GM13976 (cell line): Measurements from ENCODE around the gene GPATCH4.

ENCODE experiments used
- DNase-seq: peaks from one replicate; pipeline ENCODE4 v3.0.0; 2012; ENCODE audit warnings: low spot score
- in situ Hi-C: fragments of 300-500 bp; cut with MboI; formaldehyde crosslinking; loops from one replicate; pipeline ENCODE4 v1.12.0; 2022; ENCODE audit warnings: low sequenced_read_pairs, mixed read lengths, inconsistent platforms; ENCODE audit not compliant: unreplicated experiment
- TF ChIP-seq, protein P1 (sequence below): IDR thresholded peaks from 2 replicates; pipeline ENCODE4 v1.5.1; 2012; ENCODE audit warnings: borderline replicate concordance, mild to moderate bottlenecking; ENCODE audit not compliant: insufficient read depth; ENCODE audit errors: extremely low read depth, missing control alignments, control extremely low read depth

The GPATCH4 gene

GRCh38 chr1:156598125-156598524, 3.2 kb downstream of the GPATCH4 start:
- TF ChIP-seq, protein P1, sequence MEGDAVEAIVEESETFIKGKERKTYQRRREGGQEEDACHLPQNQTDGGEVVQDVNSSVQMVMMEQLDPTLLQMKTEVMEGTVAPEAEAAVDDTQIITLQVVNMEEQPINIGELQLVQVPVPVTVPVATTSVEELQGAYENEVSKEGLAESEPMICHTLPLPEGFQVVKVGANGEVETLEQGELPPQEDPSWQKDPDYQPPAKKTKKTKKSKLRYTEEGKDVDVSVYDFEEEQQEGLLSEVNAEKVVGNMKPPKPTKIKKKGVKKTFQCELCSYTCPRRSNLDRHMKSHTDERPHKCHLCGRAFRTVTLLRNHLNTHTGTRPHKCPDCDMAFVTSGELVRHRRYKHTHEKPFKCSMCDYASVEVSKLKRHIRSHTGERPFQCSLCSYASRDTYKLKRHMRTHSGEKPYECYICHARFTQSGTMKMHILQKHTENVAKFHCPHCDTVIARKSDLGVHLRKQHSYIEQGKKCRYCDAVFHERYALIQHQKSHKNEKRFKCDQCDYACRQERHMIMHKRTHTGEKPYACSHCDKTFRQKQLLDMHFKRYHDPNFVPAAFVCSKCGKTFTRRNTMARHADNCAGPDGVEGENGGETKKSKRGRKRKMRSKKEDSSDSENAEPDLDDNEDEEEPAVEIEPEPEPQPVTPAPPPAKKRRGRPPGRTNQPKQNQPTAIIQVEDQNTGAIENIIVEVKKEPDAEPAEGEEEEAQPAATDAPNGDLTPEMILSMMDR, result no peak
- no peak for DNase-seq
- in situ Hi-C loops, result no loop called here

DNA sequence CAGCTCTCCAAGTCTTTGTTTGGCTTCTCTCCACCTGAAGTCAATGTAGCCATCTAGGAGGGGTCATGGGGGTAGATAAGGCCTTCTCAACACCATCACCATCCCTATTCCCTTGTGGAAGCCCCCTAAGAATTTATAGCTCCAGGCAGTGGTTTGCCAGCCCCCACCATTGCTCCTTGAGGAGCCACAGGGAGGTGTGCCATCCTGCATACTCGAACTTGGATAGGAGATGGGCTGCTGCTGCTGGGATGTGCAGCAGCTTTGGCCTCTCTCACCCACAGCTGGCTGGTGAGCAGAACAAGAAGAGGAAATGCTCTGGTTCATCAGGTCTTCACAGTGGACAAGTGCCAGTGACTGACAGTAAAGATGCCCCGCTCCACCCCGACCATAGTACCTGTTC, 4.9 kb downstream of the GPATCH4 start:
- no peak for DNase-seq
- in situ Hi-C loops, result no loop called here
- TF ChIP-seq, protein P1, result no peak

GRCh38 chr1:156595016-156595415, 6.3 kb downstream of the GPATCH4 start:
- TF ChIP-seq, protein P1, result no peak
- in situ Hi-C loops, result no loop called here
- DNase-seq, result no peak

GRCh38 chr1:156594190-156594589, 7.1 kb downstream of the GPATCH4 start:
- in situ Hi-C loops, result no loop called here

DNA sequence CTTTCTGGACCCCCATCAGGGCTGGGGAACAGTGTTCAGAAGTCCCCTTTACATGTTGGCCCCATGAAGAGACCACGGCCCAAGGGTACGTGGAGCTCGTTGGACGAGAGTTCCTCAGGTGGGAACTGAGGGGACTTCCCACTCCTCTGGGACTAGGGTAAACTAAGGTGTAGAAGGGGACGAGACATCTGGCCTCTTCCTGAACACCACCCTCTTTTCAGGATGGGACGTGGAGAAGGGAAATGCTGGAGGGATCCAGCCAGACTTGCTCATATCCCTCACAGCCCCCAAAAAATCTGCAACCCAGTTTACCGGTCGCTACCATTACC, 7.7 kb downstream of the GPATCH4 start:
- no peak for DNase-seq
- TF ChIP-seq, protein P1, result no peak
- in situ Hi-C loops, result no loop called here

More at GRCh38 chr1:156594190-156594589, 7.1 kb downstream of the GPATCH4 start:
- no peak for DNase-seq
- TF ChIP-seq, protein P1, result no peak

GRCh38 chr1:156592910-156593660, 8.2 kb downstream of the GPATCH4 start:
- in situ Hi-C loops, result no loop called here
- DNase-seq, result no peak
- TF ChIP-seq, protein P1, result no peak
